ENCODE measurements around the gene BFSP2. TPM values are rescaled to one million over a fixed set of nuclear protein-coding genes. Genes with fewer than 3 reads are reported as not detected.
"Not testable (repeated sequence)": the region's sequence is repeated elsewhere in the genome, so short reads cannot be mapped to it uniquely, and the experiment has no call there.

The BFSP2 gene
- total and polyA plus RNA-seq, 2 experiments from 2014 or later, result not detected

DNA sequence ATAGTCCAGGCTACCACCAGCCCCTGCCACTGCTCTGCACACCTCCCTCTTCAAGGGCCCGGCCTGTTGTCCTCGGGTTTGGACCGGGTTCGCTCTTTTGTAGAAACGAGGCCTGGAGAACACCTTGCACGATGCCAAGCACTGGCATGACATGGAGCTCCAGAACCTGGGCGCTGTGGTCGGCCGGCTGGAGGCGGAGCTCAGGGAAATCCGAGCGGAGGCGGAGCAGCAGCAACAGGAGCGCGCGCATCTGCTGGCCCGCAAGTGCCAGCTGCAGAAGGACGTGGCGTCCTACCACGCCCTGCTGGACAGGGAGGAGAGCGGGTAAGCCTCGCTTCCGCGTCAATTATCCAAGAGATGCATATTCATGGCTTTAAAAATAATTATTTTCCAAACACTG is 72.4 kb downstream of the BFSP2 start:
- TF ChIP-seq, protein P1, sequence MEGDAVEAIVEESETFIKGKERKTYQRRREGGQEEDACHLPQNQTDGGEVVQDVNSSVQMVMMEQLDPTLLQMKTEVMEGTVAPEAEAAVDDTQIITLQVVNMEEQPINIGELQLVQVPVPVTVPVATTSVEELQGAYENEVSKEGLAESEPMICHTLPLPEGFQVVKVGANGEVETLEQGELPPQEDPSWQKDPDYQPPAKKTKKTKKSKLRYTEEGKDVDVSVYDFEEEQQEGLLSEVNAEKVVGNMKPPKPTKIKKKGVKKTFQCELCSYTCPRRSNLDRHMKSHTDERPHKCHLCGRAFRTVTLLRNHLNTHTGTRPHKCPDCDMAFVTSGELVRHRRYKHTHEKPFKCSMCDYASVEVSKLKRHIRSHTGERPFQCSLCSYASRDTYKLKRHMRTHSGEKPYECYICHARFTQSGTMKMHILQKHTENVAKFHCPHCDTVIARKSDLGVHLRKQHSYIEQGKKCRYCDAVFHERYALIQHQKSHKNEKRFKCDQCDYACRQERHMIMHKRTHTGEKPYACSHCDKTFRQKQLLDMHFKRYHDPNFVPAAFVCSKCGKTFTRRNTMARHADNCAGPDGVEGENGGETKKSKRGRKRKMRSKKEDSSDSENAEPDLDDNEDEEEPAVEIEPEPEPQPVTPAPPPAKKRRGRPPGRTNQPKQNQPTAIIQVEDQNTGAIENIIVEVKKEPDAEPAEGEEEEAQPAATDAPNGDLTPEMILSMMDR (IDR thresholded peaks at IDR 0.05; ENCODE audit: poor library complexity), result no peak
- TF ChIP-seq EZH2phosphoT487 (IDR thresholded peaks at IDR 0.05; ENCODE audit: low read depth, severe bottlenecking, unreplicated experiment), result no peak
- no peak for TF ChIP-seq EZH2 (IDR thresholded peaks at IDR 0.05; ENCODE audit: borderline replicate concordance)
- H3K4me3 ChIP-seq, result no peak overlapping the region
- peaks cover 18% of the 10 kb centered on the region for H3K4me1 ChIP-seq (ENCODE audit: insufficient read depth)
- no peaks in the 10 kb centered on the region for H3K9me2 ChIP-seq (replicated peaks; ENCODE audit: insufficient read depth)
- no peaks in the 10 kb centered on the region for H3K79me2 ChIP-seq
- H2AFZ ChIP-seq, result no peak overlapping the region
- H3K27ac ChIP-seq, result no peak overlapping the region
- no peaks in the 10 kb centered on the region for H4K20me1 ChIP-seq (ENCODE audit: insufficient read depth, poor library complexity, severe bottlenecking)
- WGBS (ENCODE audit: low lambda C conversion rate, missing lambda C conversion rate), result 72% methylated on average over 24 of the region's 24 CpGs
- H3K4me2 ChIP-seq, result no peak overlapping the region
- H3K9me3 ChIP-seq (ENCODE audit: low read depth), result no peaks in the 10 kb centered on the region
- DNase-seq (ENCODE audit: low spot score), result no peak
- no peaks in the 10 kb centered on the region for H3K27me3 ChIP-seq
- H3K36me3 ChIP-seq (replicated peaks; ENCODE audit: insufficient read depth, low read depth), result no peaks in the 10 kb centered on the region

- no peaks in the 10 kb centered on the region for H3K9me2 ChIP-seq (replicated peaks; ENCODE audit: insufficient read depth)
- no peaks in the 10 kb centered on the region for H3K79me2 ChIP-seq
- 81% methylated on average over 6 of the region's 6 CpGs for WGBS (ENCODE audit: low lambda C conversion rate, missing lambda C conversion rate)
- no peaks in the 10 kb centered on the region for H4K20me1 ChIP-seq (ENCODE audit: insufficient read depth, poor library complexity, severe bottlenecking)
- H3K4me1 ChIP-seq (ENCODE audit: insufficient read depth), result peaks cover 19% of the 10 kb centered on the region
- no peak overlapping the region for H2AFZ ChIP-seq
- H3K27ac ChIP-seq, result no peak overlapping the region
- no peak for DNase-seq (ENCODE audit: low spot score)
- H3K4me2 ChIP-seq, result no peak overlapping the region
- H3K36me3 ChIP-seq (replicated peaks; ENCODE audit: insufficient read depth, low read depth), result no peaks in the 10 kb centered on the region
- no peak for TF ChIP-seq EZH2phosphoT487 (IDR thresholded peaks at IDR 0.05; ENCODE audit: low read depth, severe bottlenecking, unreplicated experiment)
- TF ChIP-seq, protein P1 (IDR thresholded peaks at IDR 0.05; ENCODE audit: poor library complexity), result no peak
- no peak for TF ChIP-seq EZH2 (IDR thresholded peaks at IDR 0.05; ENCODE audit: borderline replicate concordance)
- H3K9me3 ChIP-seq (ENCODE audit: low read depth), result no peaks in the 10 kb centered on the region
- no peaks in the 10 kb centered on the region for H3K27me3 ChIP-seq
- no peak overlapping the region for H3K4me3 ChIP-seq
These were observed 73.0 kb downstream of the BFSP2 start for GRCh38 chr3:133472889-133473288.

DNA sequence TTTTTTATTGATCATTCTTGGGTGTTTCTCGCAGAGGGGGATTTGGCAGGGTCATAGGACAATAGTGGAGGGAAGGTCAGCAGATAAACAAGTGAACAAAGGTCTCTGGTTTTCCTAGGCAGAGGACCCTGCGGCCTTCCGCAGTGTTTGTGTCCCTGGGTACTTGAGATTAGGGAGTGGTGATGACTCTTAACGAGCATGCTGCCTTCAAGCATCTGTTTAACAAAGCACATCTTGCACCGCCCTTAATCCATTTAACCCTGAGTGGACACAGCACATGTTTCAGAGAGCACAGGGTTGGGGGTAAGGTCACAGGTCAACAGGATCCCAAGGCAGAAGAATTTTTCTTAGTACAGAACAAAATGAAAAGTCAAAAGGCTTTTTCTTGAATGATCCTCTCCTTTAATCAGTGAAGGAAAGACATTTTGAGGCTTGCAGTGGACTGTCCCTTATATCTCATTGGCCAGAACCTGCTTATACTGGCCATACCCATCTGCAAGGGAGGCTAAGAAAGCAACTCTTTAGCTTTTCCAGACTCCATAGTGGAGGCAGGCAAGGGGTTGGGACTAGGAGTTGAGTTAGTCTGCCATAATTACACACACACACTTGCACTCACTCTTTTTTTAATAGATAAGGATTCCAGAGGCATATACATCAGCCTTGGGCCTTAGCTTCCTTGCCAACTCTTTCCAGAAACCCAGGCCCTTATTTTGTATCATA is 73.8 kb downstream of the BFSP2 start:
- H4K20me1 ChIP-seq (ENCODE audit: insufficient read depth, poor library complexity, severe bottlenecking); H3K4me3 ChIP-seq; H3K36me3 ChIP-seq (replicated peaks; ENCODE audit: insufficient read depth, low read depth); H3K9me2 ChIP-seq (replicated peaks; ENCODE audit: insufficient read depth); H3K4me2 ChIP-seq; DNase-seq (ENCODE audit: low spot score); H3K27me3 ChIP-seq; H3K79me2 ChIP-seq; H2AFZ ChIP-seq; H3K9me3 ChIP-seq (ENCODE audit: low read depth): not testable (repeated sequence)
- 40% methylated on average over 1 of the region's 5 CpGs for WGBS (ENCODE audit: low lambda C conversion rate, missing lambda C conversion rate)
- Histone ChIP-seq H3K4me1 (ENCODE audit: insufficient read depth) (peaks cover 19% of the 10 kb centered on the region), H3K27ac (peak overlapping the region; percentile 94)

- H3K9me3 ChIP-seq (ENCODE audit: low read depth), result no peaks in the 10 kb centered on the region
- H3K79me2 ChIP-seq, result no peaks in the 10 kb centered on the region
- H4K20me1 ChIP-seq (ENCODE audit: insufficient read depth, poor library complexity, severe bottlenecking), result no peaks in the 10 kb centered on the region
- no peaks in the 10 kb centered on the region for H3K36me3 ChIP-seq (replicated peaks; ENCODE audit: insufficient read depth, low read depth)
- TF ChIP-seq EZH2phosphoT487 (IDR thresholded peaks at IDR 0.05; ENCODE audit: low read depth, severe bottlenecking, unreplicated experiment) (peak; percentile 77), EZH2 (IDR thresholded peaks at IDR 0.05; ENCODE audit: borderline replicate concordance) (no peak)
- no peaks in the 10 kb centered on the region for H3K9me2 ChIP-seq (replicated peaks; ENCODE audit: insufficient read depth)
- peaks cover 19% of the 10 kb centered on the region for H3K4me1 ChIP-seq (ENCODE audit: insufficient read depth)
- no peak overlapping the region for H2AFZ ChIP-seq
- no peaks in the 10 kb centered on the region for H3K27me3 ChIP-seq
- WGBS (ENCODE audit: low lambda C conversion rate, missing lambda C conversion rate), result 57% methylated on average over 8 of the region's 8 CpGs
- DNase-seq (ENCODE audit: low spot score), result peak; percentile 67
- H3K27ac ChIP-seq, result peak overlapping the region; percentile 94
- no peak overlapping the region for H3K4me3 ChIP-seq
- H3K4me2 ChIP-seq, result peak overlapping the region; percentile 42
These were observed 74.5 kb downstream of the BFSP2 start for GRCh38 chr3:133474251-133474801.
